ENCODE data around the gene VPS41. TPM values are rescaled to one million over a fixed set of nuclear protein-coding genes. Genes with fewer than 3 reads are reported as not detected.
"Not testable (repeated sequence)": the region's sequence is repeated elsewhere in the genome, so short reads cannot be mapped to it uniquely, and the experiment has no call there.

The VPS41 gene
- 53.1 and 71.9 TPM in 2 replicates for total RNA-seq

GRCh38 chr7:38908759-38909335, at the start of gene VPS41:
VPS41 (minus strand) TSS chr7:38909191; CDS start chr7:38909174, 17 bp downstream.
- peak; percentile 79 for DNase-seq

GRCh38 chr7:38955892-38956291, 46.9 kb upstream of the VPS41 start:
- no peak for DNase-seq

- DNase-seq, result no peak
Measured at GRCh38 chr7:38953971-38954370, 45.0 kb upstream of the VPS41 start.

- no peak for DNase-seq
Measured at GRCh38 chr7:38953227-38953626, 44.2 kb upstream of the VPS41 start.

DNA sequence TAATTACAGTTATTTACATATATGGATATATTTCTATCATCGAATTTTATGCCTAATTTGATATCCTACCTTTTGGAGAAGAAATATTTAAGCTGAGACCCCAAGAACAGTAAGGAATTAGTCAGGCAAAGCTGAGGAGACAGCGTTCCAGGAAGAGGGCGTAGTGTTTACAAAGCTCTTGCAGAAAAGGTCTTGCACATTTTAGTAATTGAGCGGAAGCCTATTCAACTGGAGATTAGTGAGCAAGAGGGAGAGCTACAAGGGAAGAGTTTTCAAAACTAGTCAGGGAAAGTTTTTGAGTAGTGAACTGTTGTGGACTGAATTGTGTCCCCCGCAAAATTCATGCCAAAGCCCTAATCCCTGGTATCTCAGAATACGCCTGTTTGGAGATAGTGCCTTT, 42.2 kb upstream of the VPS41 start:
- DNase-seq, result no peak

GRCh38 chr7:38950309-38950708, 41.3 kb upstream of the VPS41 start:
- no peak for DNase-seq

GRCh38 chr7:38947541-38947940, 38.5 kb upstream of the VPS41 start:
- not testable (repeated sequence) for DNase-seq

- no peak for DNase-seq
Measured at GRCh38 chr7:38942431-38943051, 33.5 kb upstream of the VPS41 start.

DNA sequence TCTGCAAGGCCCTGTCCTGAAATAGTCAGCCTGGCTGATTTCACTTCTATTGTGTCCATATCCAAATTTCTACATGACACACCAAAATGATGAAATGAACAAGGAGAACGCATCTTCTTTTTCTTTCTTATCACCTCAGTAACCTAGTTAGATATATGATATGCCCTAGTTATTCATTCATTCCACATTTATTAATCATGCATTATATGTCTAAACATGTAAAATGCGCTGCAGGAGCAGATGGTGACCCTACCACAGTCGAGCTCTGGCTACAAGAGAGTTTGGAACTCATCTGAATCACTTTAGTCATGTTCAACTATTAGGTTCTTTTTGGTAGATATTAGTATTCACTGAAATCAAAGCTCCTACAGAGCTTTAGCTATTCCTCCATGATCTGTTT, 31.8 kb upstream of the VPS41 start:
- DNase-seq, result no peak

DNA sequence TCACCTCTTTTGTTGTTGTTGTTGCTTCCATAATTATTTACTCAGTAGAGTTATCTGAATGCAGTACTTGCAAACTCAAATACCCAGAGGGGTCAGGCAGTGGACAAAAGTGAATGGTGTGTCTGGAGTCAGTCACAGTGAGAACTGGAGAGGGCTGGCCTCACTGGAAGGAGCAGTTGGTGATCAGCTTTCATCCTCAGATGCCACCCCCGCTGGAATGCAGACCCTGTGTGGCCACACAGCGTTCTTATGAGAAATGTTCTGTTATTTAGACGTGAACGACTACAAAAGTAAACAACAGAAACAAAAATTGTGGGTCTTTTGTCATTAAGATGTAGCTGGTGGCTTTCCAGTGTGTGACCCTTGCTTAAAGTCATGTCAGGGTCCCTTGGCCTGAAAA, 29.6 kb upstream of the VPS41 start:
- DNase-seq, result no peak

DNA sequence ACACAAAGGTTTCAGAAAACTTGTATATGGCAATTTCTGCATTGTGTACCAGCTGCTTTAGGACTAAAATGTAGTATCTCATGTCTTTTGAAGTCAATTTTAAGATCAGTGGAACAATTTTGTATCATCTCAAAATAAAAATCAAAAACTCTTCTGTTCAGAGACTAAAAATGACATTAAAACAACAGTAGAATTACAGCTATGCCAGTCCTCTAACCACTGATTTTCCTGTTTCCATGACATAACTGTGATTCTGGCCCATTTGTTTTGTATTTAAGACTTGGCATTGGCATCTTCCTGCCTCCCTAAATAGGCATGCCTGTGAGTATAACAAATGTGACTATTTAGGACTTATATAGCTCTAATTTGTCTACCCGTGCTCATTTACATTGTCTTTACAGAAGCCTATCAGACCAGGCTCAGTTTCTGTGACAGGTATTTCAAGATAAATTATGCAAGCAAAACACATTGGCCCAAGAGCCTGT, 29.1 kb upstream of the VPS41 start:
- no peak for DNase-seq

DNA sequence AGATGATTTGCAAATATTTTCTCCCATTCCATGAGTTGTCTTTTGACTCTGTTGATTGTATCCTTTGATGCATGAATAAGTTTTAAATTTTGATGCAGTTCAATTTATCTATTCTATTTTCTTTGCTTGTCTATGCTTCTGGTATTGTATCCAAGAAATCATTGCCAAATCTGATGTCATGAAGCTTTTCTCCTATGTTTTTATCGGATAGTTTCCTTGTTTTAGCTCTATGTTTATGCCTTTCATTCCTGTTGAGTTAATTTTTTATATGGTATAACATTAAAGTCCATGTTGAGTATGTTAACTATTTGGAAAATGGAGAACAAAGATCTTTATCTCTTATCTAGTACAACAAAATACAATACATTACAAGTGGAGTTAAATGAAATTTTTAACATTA, 27.6 kb upstream of the VPS41 start:
- no peak for DNase-seq

GRCh38 chr7:38934536-38934935, 25.5 kb upstream of the VPS41 start:
- no peak for DNase-seq

DNA sequence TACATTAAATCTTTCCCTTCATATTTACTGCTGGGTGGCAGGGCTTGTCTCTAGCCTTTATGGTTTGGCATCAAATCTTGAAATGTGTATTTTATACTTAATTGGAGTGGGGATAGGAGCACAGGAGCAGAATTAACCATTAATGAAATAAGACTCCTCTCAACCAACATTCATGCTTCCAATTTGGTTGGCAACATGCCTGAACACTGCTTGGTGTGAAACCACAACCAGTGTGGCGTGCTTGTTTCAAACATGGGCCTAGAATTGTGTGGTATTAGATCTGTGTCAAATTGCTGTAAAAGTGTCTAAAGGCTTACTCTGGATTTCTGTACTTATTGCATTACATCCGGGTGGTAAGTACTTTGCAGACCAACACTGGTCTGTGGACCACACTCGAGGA, 25.1 kb upstream of the VPS41 start:
- DNase-seq, result no peak

- DNase-seq, result peak; percentile 68
Measured at GRCh38 chr7:38932509-38933168, 23.6 kb upstream of the VPS41 start.

- DNase-seq, result peak; percentile 48
Measured at GRCh38 chr7:38929460-38930171, 20.6 kb upstream of the VPS41 start.

DNA sequence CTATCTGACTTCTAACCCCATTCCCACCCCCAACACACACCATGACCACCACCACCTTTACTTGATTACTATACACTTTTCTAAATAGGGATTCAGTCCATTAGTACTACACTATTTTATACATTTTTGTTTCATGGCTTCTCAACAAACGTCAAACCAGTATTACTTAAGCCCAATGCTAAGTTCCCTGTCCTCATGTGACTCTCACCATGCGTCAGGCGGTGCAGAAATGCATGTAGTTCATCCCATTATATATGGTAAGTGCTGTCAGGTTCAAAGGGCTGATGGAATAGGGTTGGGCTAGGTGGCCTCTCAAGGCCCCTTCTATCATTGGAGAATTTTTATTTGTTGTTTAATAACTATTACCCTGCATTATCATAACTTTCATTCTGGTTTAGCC, 19.5 kb upstream of the VPS41 start:
- no peak for DNase-seq

DNA sequence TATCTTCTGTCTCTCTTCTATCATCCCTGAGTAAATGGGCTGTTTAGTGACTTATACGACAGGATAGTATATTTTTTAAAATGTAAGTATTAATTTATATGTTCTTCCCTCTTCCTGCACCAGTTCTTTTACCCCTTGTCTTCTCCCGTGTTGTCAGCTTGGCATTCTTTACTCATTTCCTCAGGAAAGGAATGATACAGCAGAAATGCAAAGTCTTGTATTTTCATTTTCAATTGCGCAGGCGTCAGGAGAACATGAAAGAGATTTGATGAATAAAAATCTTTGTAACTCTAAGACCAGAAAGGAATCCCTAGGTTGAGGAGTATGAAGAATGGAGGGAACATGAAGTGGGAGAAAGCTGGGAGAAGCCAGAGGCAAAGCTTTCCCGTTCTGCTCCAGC, 18.8 kb upstream of the VPS41 start:
- DNase-seq, result peak; percentile 25

DNA sequence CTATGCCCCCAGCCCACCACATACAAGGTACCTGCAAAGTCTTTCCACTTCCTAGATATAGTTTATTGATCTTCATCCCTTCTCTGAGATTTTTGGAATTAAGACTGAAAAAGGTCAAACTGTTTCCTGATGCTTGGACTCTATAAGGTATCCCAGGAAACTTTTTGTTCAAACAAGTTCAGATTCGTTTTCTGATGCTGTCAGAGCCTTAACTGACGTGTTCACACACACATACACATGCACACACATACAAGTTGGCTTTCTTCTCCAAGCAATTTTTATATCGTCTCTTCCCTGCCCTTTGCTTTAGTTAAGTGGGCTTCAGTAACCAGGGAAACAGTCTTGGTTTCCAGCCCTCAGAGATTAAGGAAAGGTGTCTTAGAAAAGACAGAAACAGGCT, 11.7 kb upstream of the VPS41 start:
- DNase-seq, result no peak

DNA sequence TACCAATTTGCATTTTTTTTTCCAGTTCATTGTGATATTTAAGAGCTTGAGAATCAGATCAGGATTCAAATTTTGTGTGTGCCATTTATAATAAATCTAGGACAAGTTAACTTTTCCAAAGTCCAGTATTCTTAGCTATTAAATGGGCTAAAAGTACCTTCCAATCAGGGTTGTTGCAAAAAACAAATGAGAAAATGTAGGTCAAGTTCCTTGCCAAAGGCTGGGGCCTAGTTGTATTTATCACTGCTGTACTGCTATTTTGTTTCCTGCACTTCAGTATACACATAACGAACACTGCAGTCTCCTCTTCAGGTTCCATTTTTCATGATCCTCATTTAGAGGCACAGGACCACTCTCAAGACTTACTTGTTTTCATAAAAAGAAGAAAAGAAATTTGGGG, 7.4 kb upstream of the VPS41 start:
- DNase-seq, result no peak

- no peak for DNase-seq
Measured at GRCh38 chr7:38909870-38910269, 879 bp upstream of the VPS41 start.

DNA sequence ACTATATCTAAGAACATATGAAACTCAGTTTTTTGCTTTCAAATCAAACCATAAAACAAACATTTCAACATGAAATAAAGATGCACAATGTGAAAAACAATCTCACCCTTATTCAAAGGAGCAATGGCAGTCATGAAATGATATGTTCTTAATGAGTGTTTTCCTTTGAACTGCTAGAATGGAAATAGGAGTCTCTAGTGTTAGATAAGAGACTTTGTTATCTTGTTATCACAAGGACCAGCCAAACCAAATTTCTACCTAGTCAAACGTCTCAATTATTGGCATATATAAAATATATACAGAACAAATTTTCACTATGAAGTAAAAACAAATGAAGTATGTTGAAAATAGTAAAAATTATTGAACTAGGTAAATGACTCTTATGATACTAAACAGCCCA, 1.2 kb downstream of the VPS41 start:
- DNase-seq, result no peak

DNA sequence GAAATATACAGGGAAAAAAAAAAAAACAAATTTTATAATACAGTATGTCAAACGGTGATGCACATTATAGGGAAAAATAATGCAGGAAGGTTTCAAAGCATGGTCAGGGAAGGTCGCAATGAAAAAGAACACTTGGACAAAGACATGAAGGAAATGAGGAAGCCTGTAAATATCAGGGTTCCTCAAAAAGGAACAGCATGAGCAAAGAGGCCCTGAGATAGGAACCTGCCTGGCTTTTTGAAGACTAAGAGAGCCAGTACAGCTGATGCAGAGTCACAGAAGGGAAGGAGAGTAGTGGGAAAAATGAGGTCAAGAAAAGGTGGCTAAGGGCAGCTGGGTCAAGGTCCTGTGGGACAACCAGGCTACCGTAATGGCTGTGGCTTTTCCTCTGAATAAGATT, 1.9 kb downstream of the VPS41 start:
- DNase-seq, result no peak
